ENCODE results near the gene ZNF786.

DNA sequence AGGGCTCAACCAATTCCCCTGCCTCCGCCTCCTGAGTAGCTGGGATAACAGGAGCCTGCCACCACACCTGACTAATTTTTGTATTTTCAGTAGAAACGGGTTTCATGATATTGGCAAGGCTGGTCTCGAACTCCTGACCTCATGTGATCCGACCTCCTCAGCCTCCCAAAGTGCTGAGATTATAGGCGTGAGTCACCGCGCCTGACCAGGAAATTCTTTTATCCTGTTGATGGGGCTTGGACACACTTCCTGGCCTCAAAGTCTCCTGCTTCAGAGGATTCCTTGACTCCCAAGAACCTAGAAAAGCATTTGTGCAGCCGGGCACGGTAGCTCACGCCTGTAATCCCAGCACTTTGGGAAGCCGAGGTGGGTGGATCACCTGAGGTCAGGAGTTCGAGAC, 19.5 kb upstream of the ZNF786 start:
- TF ChIP-seq, protein P1, sequence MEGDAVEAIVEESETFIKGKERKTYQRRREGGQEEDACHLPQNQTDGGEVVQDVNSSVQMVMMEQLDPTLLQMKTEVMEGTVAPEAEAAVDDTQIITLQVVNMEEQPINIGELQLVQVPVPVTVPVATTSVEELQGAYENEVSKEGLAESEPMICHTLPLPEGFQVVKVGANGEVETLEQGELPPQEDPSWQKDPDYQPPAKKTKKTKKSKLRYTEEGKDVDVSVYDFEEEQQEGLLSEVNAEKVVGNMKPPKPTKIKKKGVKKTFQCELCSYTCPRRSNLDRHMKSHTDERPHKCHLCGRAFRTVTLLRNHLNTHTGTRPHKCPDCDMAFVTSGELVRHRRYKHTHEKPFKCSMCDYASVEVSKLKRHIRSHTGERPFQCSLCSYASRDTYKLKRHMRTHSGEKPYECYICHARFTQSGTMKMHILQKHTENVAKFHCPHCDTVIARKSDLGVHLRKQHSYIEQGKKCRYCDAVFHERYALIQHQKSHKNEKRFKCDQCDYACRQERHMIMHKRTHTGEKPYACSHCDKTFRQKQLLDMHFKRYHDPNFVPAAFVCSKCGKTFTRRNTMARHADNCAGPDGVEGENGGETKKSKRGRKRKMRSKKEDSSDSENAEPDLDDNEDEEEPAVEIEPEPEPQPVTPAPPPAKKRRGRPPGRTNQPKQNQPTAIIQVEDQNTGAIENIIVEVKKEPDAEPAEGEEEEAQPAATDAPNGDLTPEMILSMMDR (IDR thresholded peaks at IDR 0.05 in 4 of 5, conservative IDR thresholded peaks at IDR 0.05 in 1 of 5): no peak
- no peak for TF ChIP-seq POLR2A (IDR thresholded peaks at IDR 0.05)
